GM06990 (cell line): ENCODE results near the gene FRMD6.

Experiments
- DNase-seq: peaks from one replicate; pipeline ENCODE4 v3.0.0-alpha.2; 2011; ENCODE audit not compliant: insufficient read length; ENCODE audit errors: extremely low read depth
- H3K27me3 ChIP-seq: replicated peaks from 2 replicates; pipeline ENCODE4 v1.6.0; 2011; ENCODE audit warnings: low read length; ENCODE audit not compliant: control insufficient read depth, insufficient read depth
- H3K36me3 ChIP-seq: 2 replicates; pipeline ENCODE4 v1.5.1; 2011; ENCODE audit warnings: low read length; ENCODE audit not compliant: control insufficient read depth, insufficient read depth
- H3K4me3 ChIP-seq: replicated peaks from 2 replicates; pipeline ENCODE4 v1.5.1; 2011; ENCODE audit warnings: low read depth, mild to moderate bottlenecking, control low read depth, low read length
- CTCF ChIP-seq: IDR thresholded peaks from 2 replicates; pipeline ENCODE4 v1.5.1; 2011; ENCODE audit warnings: low read length, control low read depth, mild to moderate bottlenecking, inconsistent platforms; ENCODE audit not compliant: insufficient read depth, poor library complexity, severe bottlenecking

FRMD6 gene

GRCh38 chr14:51653775-51654532, 2.2 kb downstream of the FRMD6 start:
- H3K36me3 ChIP-seq = no peaks in the 10 kb centered on the region
- no peak overlapping the region for H3K4me3 ChIP-seq
- TF ChIP-seq CTCF = no peak
- no peaks in the 10 kb centered on the region for H3K27me3 ChIP-seq
- DNase-seq = no peak

DNA sequence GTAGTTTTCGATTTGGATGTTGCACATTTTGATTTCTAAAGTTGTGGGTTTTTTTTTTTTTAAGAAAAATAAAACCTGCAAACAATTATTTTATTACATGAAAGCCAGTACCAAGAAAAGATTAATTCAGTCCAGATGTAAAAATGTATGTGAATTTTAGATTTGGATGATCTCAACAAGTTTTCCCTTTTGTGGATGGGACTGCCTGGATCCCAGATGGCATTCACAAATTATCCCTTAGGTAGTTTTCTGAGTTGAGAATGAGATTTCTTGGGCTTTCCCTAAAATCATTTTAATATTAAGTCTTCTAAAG, 2.8 kb downstream of the FRMD6 start:
- H3K4me3 ChIP-seq = no peak overlapping the region

DNA sequence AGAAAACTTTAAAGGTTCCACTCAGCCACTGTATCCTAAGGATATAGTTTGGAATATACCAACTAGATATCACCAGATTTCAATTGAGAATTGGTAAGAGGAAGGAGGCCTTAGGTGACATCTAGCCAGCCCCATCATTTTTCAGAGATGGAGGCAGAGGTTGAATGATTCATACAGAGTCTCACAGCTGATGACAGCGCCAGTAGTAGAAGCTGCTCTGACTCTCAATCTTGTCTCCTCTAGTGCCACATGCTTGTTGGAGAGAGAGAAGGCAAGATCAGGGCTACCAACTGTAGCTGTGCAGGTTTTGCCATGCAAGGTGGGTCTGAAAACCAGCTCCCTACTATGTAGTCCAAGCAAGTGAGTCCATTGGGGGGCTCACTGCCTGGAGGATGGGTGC, 6.1 kb downstream of the FRMD6 start:
- DNase-seq = no peak
- no peak for TF ChIP-seq CTCF
- Histone ChIP-seq H3K4me3 (no peak overlapping the region), H3K36me3 (no peaks in the 10 kb centered on the region), H3K27me3 (no peaks in the 10 kb centered on the region)

More for the DNA sequence above, 2.8 kb downstream of the FRMD6 start:
- no peaks in the 10 kb centered on the region for H3K27me3 ChIP-seq
- no peaks in the 10 kb centered on the region for H3K36me3 ChIP-seq
- no peak for DNase-seq
- TF ChIP-seq CTCF = no peak

- TF ChIP-seq CTCF = no peak
- Histone ChIP-seq H3K27me3 (no peaks in the 10 kb centered on the region), H3K4me3 (no peak overlapping the region), H3K36me3 (no peaks in the 10 kb centered on the region)
- DNase-seq = no peak
Observed at GRCh38 chr14:51658441-51659173, 6.9 kb downstream of the FRMD6 start.

DNA sequence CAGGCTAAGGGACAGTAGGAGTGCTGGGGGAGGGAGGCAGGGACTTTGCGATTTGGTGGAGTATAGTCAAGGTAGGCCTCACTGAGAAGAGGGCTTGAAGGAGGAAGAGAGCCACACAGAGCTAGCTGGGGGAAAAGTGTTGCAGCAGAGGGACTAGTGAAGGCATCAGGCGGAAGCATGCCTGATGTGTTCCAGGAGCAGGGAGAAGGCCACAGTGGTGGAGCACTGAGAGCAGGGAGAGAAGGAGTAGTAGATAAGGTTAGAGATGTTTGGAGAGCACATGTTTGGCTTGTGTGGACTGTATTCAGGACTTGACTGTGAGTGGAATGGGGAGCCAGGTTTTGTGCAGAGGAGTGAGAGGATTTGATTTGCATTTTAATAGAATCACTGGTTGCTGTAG, 9.0 kb downstream of the FRMD6 start:
- no peak for DNase-seq
- H3K4me3 ChIP-seq = no peak overlapping the region
- no peaks in the 10 kb centered on the region for H3K36me3 ChIP-seq
- no peak for TF ChIP-seq CTCF
- no peaks in the 10 kb centered on the region for H3K27me3 ChIP-seq
